HL-60 (cell line): Measurements from ENCODE around the gene HOXD11.

Experiments used
- DNase-seq, 2 experiments: peaks; one replicate each; pipeline ENCODE4 v3.0.0-alpha.2; 2010 to 2020; ENCODE audit warnings: low read depth in 1 of 2, low spot score in 1 of 2
- H3K27ac ChIP-seq: fragments of 250-450 bp; sonication (Bioruptor Pico); replicated peaks from 2 replicates; pipeline ENCODE4 v1.5.1; 2020; ENCODE audit warnings: mild to moderate bottlenecking, moderate library complexity
- H3K27me3 ChIP-seq: fragments of 250-450 bp; sonication (Bioruptor Pico); 2 replicates; pipeline ENCODE4 v1.5.1; 2021; ENCODE audit warnings: mild to moderate bottlenecking, moderate library complexity; ENCODE audit not compliant: insufficient read depth, poor library complexity, severe bottlenecking
- H3K4me3 ChIP-seq: replicated peaks from 2 replicates; pipeline ENCODE4 v1.5.1; 2011; ENCODE audit warnings: mild to moderate bottlenecking, control low read depth, low read length; ENCODE audit not compliant: insufficient read depth
- GABPA ChIP-seq: IDR thresholded peaks from 2 replicates; pipeline ENCODE4 v1.6.1; 2012; ENCODE audit warnings: low read depth
- POLR2AphosphoS5 ChIP-seq: IDR thresholded peaks from 2 replicates; pipeline ENCODE4 v1.6.1; 2012; ENCODE audit warnings: low read depth
- SPI1 ChIP-seq: IDR thresholded peaks from 2 replicates; pipeline ENCODE4 v1.6.1; 2012; ENCODE audit warnings: low read depth, mild to moderate bottlenecking, borderline replicate concordance
- TF ChIP-seq, protein P1 (sequence below): IDR thresholded peaks from one replicate; pipeline ENCODE4 v1.5.1; 2011; ENCODE audit warnings: low read length, control low read depth, inconsistent platforms; ENCODE audit not compliant: insufficient read depth
- TF ChIP-seq, protein P2 (sequence below): IDR thresholded peaks from 2 replicates; pipeline ENCODE4 v1.6.1; 2012; ENCODE audit warnings: low read depth; ENCODE audit not compliant: insufficient replicate concordance

Gene HOXD11

DNA sequence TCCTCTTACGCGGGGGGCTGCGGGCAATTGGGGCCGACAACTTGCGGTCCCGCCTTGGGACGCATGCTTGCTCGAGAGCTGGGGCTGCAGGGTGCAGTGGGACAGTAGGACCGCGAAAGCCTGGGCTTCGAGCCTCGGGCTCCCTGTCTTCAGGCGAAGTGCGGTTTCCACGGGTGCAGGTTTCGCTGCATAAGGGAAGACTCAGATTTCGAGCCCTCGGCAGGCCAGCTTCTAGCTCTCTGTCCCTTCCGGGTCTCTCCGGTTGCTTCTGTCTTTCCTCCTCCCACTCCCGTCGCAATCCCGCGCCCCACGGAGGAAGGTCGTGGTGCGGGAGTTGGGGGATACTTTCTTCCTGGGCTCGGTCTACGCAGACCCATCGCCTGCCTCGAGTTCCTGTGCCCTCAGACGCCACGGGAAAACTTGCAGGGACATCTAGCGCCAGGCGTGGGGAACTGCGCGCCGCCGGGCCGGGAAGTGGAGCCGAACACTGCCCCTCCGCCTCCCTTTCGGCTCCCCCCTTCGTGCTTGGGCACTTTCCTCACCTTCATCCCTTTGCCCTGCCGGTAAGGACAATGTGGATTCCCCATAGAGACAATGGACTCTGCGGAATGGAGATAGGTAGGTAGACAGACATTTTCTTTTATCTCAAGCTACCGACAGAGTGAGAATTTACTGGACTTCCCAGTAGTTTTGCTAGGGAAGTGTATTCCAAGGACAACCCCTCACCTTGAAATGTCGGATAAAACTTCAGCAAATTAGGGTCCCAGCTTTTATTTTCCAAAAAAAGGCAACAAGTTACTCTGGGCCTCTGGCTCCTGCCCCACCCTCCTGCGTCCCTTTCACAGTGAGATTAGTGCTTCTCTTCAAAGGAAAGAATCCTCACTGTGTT, 18.8 kb upstream of the HOXD11 start:
- Histone ChIP-seq H3K4me3 (peak overlapping the region; percentile 33), H3K27ac (no peak overlapping the region), H3K27me3 (peaks cover 88% of the 10 kb centered on the region)
- DNase-seq: peak in 1 of 2 experiments; percentile 44
- TF ChIP-seq POLR2AphosphoS5 (no peak), GABPA (no peak), SPI1 (peak; percentile 47; the same call in 1 of the 2 replicates)
- TF ChIP-seq, protein P1, sequence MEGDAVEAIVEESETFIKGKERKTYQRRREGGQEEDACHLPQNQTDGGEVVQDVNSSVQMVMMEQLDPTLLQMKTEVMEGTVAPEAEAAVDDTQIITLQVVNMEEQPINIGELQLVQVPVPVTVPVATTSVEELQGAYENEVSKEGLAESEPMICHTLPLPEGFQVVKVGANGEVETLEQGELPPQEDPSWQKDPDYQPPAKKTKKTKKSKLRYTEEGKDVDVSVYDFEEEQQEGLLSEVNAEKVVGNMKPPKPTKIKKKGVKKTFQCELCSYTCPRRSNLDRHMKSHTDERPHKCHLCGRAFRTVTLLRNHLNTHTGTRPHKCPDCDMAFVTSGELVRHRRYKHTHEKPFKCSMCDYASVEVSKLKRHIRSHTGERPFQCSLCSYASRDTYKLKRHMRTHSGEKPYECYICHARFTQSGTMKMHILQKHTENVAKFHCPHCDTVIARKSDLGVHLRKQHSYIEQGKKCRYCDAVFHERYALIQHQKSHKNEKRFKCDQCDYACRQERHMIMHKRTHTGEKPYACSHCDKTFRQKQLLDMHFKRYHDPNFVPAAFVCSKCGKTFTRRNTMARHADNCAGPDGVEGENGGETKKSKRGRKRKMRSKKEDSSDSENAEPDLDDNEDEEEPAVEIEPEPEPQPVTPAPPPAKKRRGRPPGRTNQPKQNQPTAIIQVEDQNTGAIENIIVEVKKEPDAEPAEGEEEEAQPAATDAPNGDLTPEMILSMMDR: peak; percentile 73

DNA sequence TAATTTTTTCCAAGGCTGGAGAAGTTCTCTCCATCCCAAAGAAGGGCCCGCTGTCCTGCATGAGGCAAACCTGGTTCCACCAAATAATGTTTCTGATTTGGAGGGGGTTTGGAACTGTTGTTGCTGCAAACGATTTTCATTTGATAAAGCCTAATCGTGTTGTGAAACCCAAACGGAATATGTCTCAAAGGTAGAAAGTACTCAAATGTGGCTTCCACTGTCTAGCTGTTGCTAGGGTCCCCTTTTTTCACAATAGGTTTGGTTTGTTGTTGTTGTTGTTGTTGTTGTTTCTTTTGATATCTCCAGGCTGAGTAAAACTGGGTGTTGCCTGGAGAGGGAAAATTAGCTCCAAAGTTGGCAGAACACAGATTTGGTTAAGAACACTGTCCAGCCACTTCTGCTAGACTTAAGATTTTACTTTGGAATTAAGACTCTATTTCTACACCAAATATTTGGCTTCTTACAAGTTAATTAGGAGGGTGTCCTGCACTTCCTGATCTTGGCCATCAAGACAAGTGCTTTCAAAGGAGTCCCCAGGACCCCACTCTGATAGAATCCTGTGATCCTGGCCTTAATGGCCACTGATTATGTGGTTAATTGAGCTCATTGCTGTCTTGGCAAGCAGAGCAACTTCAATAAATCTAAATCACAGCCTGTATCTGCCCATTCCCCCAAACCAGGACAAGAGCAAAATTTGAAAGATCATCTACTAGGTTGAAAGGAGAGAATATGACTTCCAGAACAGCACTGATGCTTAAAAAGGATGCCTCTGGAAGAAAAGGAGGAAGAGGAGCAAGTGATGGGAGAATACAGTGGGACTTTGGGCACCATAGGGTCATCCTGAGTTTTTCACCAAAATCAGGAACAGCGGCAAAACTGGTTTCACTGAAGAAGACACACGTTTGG, 17.9 kb upstream of the HOXD11 start:
- DNase-seq: no peak
- no peak overlapping the region for H3K27ac ChIP-seq
- TF ChIP-seq POLR2AphosphoS5: no peak
- TF ChIP-seq, protein P2, sequence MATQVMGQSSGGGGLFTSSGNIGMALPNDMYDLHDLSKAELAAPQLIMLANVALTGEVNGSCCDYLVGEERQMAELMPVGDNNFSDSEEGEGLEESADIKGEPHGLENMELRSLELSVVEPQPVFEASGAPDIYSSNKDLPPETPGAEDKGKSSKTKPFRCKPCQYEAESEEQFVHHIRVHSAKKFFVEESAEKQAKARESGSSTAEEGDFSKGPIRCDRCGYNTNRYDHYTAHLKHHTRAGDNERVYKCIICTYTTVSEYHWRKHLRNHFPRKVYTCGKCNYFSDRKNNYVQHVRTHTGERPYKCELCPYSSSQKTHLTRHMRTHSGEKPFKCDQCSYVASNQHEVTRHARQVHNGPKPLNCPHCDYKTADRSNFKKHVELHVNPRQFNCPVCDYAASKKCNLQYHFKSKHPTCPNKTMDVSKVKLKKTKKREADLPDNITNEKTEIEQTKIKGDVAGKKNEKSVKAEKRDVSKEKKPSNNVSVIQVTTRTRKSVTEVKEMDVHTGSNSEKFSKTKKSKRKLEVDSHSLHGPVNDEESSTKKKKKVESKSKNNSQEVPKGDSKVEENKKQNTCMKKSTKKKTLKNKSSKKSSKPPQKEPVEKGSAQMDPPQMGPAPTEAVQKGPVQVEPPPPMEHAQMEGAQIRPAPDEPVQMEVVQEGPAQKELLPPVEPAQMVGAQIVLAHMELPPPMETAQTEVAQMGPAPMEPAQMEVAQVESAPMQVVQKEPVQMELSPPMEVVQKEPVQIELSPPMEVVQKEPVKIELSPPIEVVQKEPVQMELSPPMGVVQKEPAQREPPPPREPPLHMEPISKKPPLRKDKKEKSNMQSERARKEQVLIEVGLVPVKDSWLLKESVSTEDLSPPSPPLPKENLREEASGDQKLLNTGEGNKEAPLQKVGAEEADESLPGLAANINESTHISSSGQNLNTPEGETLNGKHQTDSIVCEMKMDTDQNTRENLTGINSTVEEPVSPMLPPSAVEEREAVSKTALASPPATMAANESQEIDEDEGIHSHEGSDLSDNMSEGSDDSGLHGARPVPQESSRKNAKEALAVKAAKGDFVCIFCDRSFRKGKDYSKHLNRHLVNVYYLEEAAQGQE: no peak
- TF ChIP-seq, protein P1: no peak
- no peak for TF ChIP-seq GABPA
- H3K27me3 ChIP-seq: peaks cover 88% of the 10 kb centered on the region
- H3K4me3 ChIP-seq: no peak overlapping the region

DNA sequence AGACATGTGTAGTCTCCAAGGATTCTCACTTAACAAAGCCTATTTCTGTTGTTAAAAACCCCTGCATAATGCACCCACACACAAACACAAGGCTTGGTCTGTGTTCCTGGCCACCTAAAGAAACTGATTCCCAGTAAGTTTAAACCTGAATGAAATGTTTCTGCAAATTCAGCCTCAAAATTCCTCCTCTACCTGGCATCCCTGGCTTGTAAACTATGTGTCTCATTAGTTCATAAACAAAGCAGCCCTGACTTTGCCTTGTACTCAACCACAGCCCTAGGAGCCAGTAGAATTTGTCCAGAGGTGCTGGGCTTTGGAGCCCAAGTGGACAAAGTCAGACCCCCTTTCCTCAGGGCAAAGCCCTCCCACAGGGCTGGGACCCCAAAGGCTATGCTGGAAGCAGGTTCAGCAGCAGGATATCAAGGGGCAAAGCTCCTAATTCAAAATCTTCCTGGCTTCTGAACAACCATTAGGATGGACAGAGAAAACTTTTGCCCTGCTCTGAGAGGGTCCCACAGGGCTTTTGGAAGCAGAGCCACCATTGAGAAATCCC, 17.2 kb upstream of the HOXD11 start:
- DNase-seq: no peak
- peaks cover 89% of the 10 kb centered on the region for H3K27me3 ChIP-seq
- no peak for TF ChIP-seq GABPA
- TF ChIP-seq, protein P1: no peak
- TF ChIP-seq SPI1: no peak
- TF ChIP-seq, protein P2: no peak
- TF ChIP-seq POLR2AphosphoS5: no peak
- H3K27ac ChIP-seq: no peak overlapping the region
- no peak overlapping the region for H3K4me3 ChIP-seq
